ENCODE results near the gene DNAJC6. TPM values are rescaled to one million over a fixed set of nuclear protein-coding genes. Genes with fewer than 3 reads are reported as not detected.

DNAJC6 gene
- total RNA-seq, 6 experiments from 2014 or later, result 0.46 to 2.9 (median 1.2) TPM

- intact Hi-C loops (cut with DNase I), result no loop called here
- Histone ChIP-seq H3K4me3 (no peak overlapping the region), H3K27me3 (no peaks in the 10 kb centered on the region), H3K36me3 (no peaks in the 10 kb centered on the region), H3K27ac (no peak overlapping the region), H3K9me3 (no peaks in the 10 kb centered on the region), H3K4me1 (no peaks in the 10 kb centered on the region)
- ATAC-seq (no peak), DNase-seq (no peak)
- TF ChIP-seq POLR2A (IDR thresholded peaks at IDR 0.05) (no peak), CTCF (IDR thresholded peaks at IDR 0.05) (no peak)
- 83% methylated on average over 1 of the region's 2 CpGs for WGBS (ENCODE audit: insufficient coverage, low coverage, low lambda C conversion rate, missing lambda C conversion rate)
Measured at GRCh38 chr1:65334081-65334480, 24.7 kb downstream of the DNAJC6 start.

GRCh38 chr1:65339866-65340468 is 30.6 kb downstream of the DNAJC6 start:
- DNase-seq (no peak), ATAC-seq (no peak)
- H3K27me3 ChIP-seq, result no peaks in the 10 kb centered on the region
- no peak overlapping the region for H3K27ac ChIP-seq
- intact Hi-C loops (cut with DNase I), result no loop called here
- WGBS (ENCODE audit: insufficient coverage, low coverage, low lambda C conversion rate, missing lambda C conversion rate), result no CpG with 5 or more reads among the region's 3 CpGs
- H3K36me3 ChIP-seq, result no peaks in the 10 kb centered on the region
- H3K4me1 ChIP-seq, result no peaks in the 10 kb centered on the region
- no peak overlapping the region for H3K4me3 ChIP-seq
- TF ChIP-seq CTCF (IDR thresholded peaks at IDR 0.05) (no peak), POLR2A (IDR thresholded peaks at IDR 0.05) (no peak)
- H3K9me3 ChIP-seq, result no peaks in the 10 kb centered on the region

GRCh38 chr1:65341381-65341780 is 32.0 kb downstream of the DNAJC6 start:
- DNase-seq (no peak), ATAC-seq (no peak)
- TF ChIP-seq POLR2A (IDR thresholded peaks at IDR 0.05), result no peak
- TF ChIP-seq CTCF (IDR thresholded peaks at IDR 0.05), result no peak
- Histone ChIP-seq H3K4me1 (no peaks in the 10 kb centered on the region), H3K27ac (no peak overlapping the region), H3K4me3 (no peak overlapping the region), H3K27me3 (no peaks in the 10 kb centered on the region), H3K9me3 (no peaks in the 10 kb centered on the region), H3K36me3 (no peaks in the 10 kb centered on the region)
- intact Hi-C loops (cut with DNase I), result no loop called here
- WGBS (ENCODE audit: insufficient coverage, low coverage, low lambda C conversion rate, missing lambda C conversion rate), result 75% methylated on average over 1 of the region's 1 CpG

- DNase-seq (no peak), ATAC-seq (no peak)
- no peak overlapping the region for H3K4me3 ChIP-seq
- H3K27ac ChIP-seq, result no peak overlapping the region
- no peaks in the 10 kb centered on the region for H3K27me3 ChIP-seq
- no peak for TF ChIP-seq CTCF (IDR thresholded peaks at IDR 0.05)
- no peak for TF ChIP-seq POLR2A (IDR thresholded peaks at IDR 0.05)
- H3K4me1 ChIP-seq, result no peaks in the 10 kb centered on the region
- intact Hi-C loops (cut with DNase I), result no loop called here
- H3K36me3 ChIP-seq, result no peaks in the 10 kb centered on the region
- WGBS (ENCODE audit: insufficient coverage, low coverage, low lambda C conversion rate, missing lambda C conversion rate), result 68% methylated on average over 3 of the region's 3 CpGs
- no peaks in the 10 kb centered on the region for H3K9me3 ChIP-seq
Measured at GRCh38 chr1:65343286-65343685, 33.9 kb downstream of the DNAJC6 start.
